ENCODE data around the gene SLC7A10.

The SLC7A10 gene

GRCh38 chr19:33204136-33204973, 21.3 kb downstream of the SLC7A10 start:
- Histone ChIP-seq H3K9me3 (ENCODE audit: control insufficient read depth in 1 of 2, low read length in 2 of 2) (no peaks in the 10 kb centered on the region), H3K27ac (ENCODE audit: low read length) (no peak overlapping the region), H3K4me3 (ENCODE audit: low read depth in 1 of 2, low read length in 2 of 2) (no peak overlapping the region), H3K4me1 (ENCODE audit: control insufficient read depth in 1 of 2, insufficient read depth in 2 of 2, low read length in 2 of 2) (no peaks in the 10 kb centered on the region), H3K27me3 (ENCODE audit: low read depth, low read length) (no peaks in the 10 kb centered on the region), H3K36me3 (ENCODE audit: control insufficient read depth in 1 of 2, insufficient read depth in 2 of 2, low read length in 2 of 2) (peaks cover 0 to 51% of the 10 kb centered on the region in 2 donors)

- H3K4me1 ChIP-seq (ENCODE audit: control insufficient read depth in 1 of 2, insufficient read depth in 2 of 2, low read length in 2 of 2), result no peaks in the 10 kb centered on the region
- no peak overlapping the region for H3K4me3 ChIP-seq (ENCODE audit: low read depth in 1 of 2, low read length in 2 of 2)
- no peak overlapping the region for H3K27ac ChIP-seq (ENCODE audit: low read length)
- no peaks in the 10 kb centered on the region for H3K27me3 ChIP-seq (ENCODE audit: low read depth, low read length)
- no peaks in the 10 kb centered on the region for H3K9me3 ChIP-seq (ENCODE audit: control insufficient read depth in 1 of 2, low read length in 2 of 2)
- H3K36me3 ChIP-seq (ENCODE audit: control insufficient read depth in 1 of 2, insufficient read depth in 2 of 2, low read length in 2 of 2), result peaks cover 0 to 55% of the 10 kb centered on the region in 2 donors
These were observed 22.1 kb downstream of the SLC7A10 start for GRCh38 chr19:33203529-33203928.

GRCh38 chr19:33202546-33203507, 22.8 kb downstream of the SLC7A10 start:
- H3K4me3 ChIP-seq (ENCODE audit: low read depth in 1 of 2, low read length in 2 of 2), result no peak overlapping the region
- H3K4me1 ChIP-seq (ENCODE audit: control insufficient read depth in 1 of 2, insufficient read depth in 2 of 2, low read length in 2 of 2), result no peaks in the 10 kb centered on the region
- H3K9me3 ChIP-seq (ENCODE audit: control insufficient read depth in 1 of 2, low read length in 2 of 2), result no peaks in the 10 kb centered on the region
- peaks cover 0 to 55% of the 10 kb centered on the region in 2 donors for H3K36me3 ChIP-seq (ENCODE audit: control insufficient read depth in 1 of 2, insufficient read depth in 2 of 2, low read length in 2 of 2)
- H3K27ac ChIP-seq (ENCODE audit: low read length), result no peak overlapping the region
- H3K27me3 ChIP-seq (ENCODE audit: low read depth, low read length), result no peaks in the 10 kb centered on the region

GRCh38 chr19:33201886-33202545, 23.6 kb downstream of the SLC7A10 start:
- peaks cover 0 to 49% of the 10 kb centered on the region in 2 donors for H3K36me3 ChIP-seq (ENCODE audit: control insufficient read depth in 1 of 2, insufficient read depth in 2 of 2, low read length in 2 of 2)
- H3K27ac ChIP-seq (ENCODE audit: low read length), result no peak overlapping the region
- no peak overlapping the region for H3K4me3 ChIP-seq (ENCODE audit: low read depth in 1 of 2, low read length in 2 of 2)
- H3K27me3 ChIP-seq (ENCODE audit: low read depth, low read length), result no peaks in the 10 kb centered on the region
- H3K4me1 ChIP-seq (ENCODE audit: control insufficient read depth in 1 of 2, insufficient read depth in 2 of 2, low read length in 2 of 2), result no peaks in the 10 kb centered on the region
- no peaks in the 10 kb centered on the region for H3K9me3 ChIP-seq (ENCODE audit: control insufficient read depth in 1 of 2, low read length in 2 of 2)

- Histone ChIP-seq H3K27ac (ENCODE audit: low read length) (no peak overlapping the region), H3K36me3 (ENCODE audit: control insufficient read depth in 1 of 2, insufficient read depth in 2 of 2, low read length in 2 of 2) (peaks cover 0 to 43% of the 10 kb centered on the region in 2 donors), H3K27me3 (ENCODE audit: low read depth, low read length) (no peaks in the 10 kb centered on the region), H3K4me3 (ENCODE audit: low read depth in 1 of 2, low read length in 2 of 2) (no peak overlapping the region), H3K4me1 (ENCODE audit: control insufficient read depth in 1 of 2, insufficient read depth in 2 of 2, low read length in 2 of 2) (no peaks in the 10 kb centered on the region), H3K9me3 (ENCODE audit: control insufficient read depth in 1 of 2, low read length in 2 of 2) (no peaks in the 10 kb centered on the region)
These were observed 24.2 kb downstream of the SLC7A10 start for GRCh38 chr19:33201473-33201872.

- no peak overlapping the region for H3K4me3 ChIP-seq (ENCODE audit: low read depth in 1 of 2, low read length in 2 of 2)
- H3K4me1 ChIP-seq (ENCODE audit: control insufficient read depth in 1 of 2, insufficient read depth in 2 of 2, low read length in 2 of 2), result peaks cover 0 to 15% of the 10 kb centered on the region in 2 donors
- no peaks in the 10 kb centered on the region for H3K27me3 ChIP-seq (ENCODE audit: low read depth, low read length)
- H3K36me3 ChIP-seq (ENCODE audit: control insufficient read depth in 1 of 2, insufficient read depth in 2 of 2, low read length in 2 of 2), result peaks cover 0 to 26% of the 10 kb centered on the region in 2 donors
- no peaks in the 10 kb centered on the region for H3K9me3 ChIP-seq (ENCODE audit: control insufficient read depth in 1 of 2, low read length in 2 of 2)
- no peak overlapping the region for H3K27ac ChIP-seq (ENCODE audit: low read length)
These were observed 26.0 kb downstream of the SLC7A10 start for GRCh38 chr19:33199441-33200265.

- H3K4me1 ChIP-seq (ENCODE audit: control insufficient read depth in 1 of 2, insufficient read depth in 2 of 2, low read length in 2 of 2), result peaks cover 0 to 15% of the 10 kb centered on the region in 2 donors
- no peak overlapping the region for H3K27ac ChIP-seq (ENCODE audit: low read length)
- H3K36me3 ChIP-seq (ENCODE audit: control insufficient read depth in 1 of 2, insufficient read depth in 2 of 2, low read length in 2 of 2), result peaks cover 0 to 14% of the 10 kb centered on the region in 2 donors
- no peaks in the 10 kb centered on the region for H3K9me3 ChIP-seq (ENCODE audit: control insufficient read depth in 1 of 2, low read length in 2 of 2)
- peaks cover 4% of the 10 kb centered on the region for H3K27me3 ChIP-seq (ENCODE audit: low read depth, low read length)
- no peak overlapping the region for H3K4me3 ChIP-seq (ENCODE audit: low read depth in 1 of 2, low read length in 2 of 2)
These were observed 27.5 kb downstream of the SLC7A10 start for GRCh38 chr19:33198169-33198568.

- peaks cover 4% of the 10 kb centered on the region for H3K27me3 ChIP-seq (ENCODE audit: low read depth, low read length)
- H3K4me3 ChIP-seq (ENCODE audit: low read depth in 1 of 2, low read length in 2 of 2), result no peak overlapping the region
- no peak overlapping the region for H3K27ac ChIP-seq (ENCODE audit: low read length)
- H3K9me3 ChIP-seq (ENCODE audit: control insufficient read depth in 1 of 2, low read length in 2 of 2), result no peaks in the 10 kb centered on the region
- H3K4me1 ChIP-seq (ENCODE audit: control insufficient read depth in 1 of 2, insufficient read depth in 2 of 2, low read length in 2 of 2), result peaks cover 0 to 15% of the 10 kb centered on the region in 2 donors
- H3K36me3 ChIP-seq (ENCODE audit: control insufficient read depth in 1 of 2, insufficient read depth in 2 of 2, low read length in 2 of 2), result peaks cover 0 to 8% of the 10 kb centered on the region in 2 donors
These were observed 28.1 kb downstream of the SLC7A10 start for GRCh38 chr19:33197591-33198000.

- peaks cover 0 to 15% of the 10 kb centered on the region in 2 donors for H3K4me1 ChIP-seq (ENCODE audit: control insufficient read depth in 1 of 2, insufficient read depth in 2 of 2, low read length in 2 of 2)
- no peak overlapping the region for H3K27ac ChIP-seq (ENCODE audit: low read length)
- H3K27me3 ChIP-seq (ENCODE audit: low read depth, low read length), result peaks cover 4% of the 10 kb centered on the region
These were observed 29.0 kb downstream of the SLC7A10 start for GRCh38 chr19:33196446-33197193.

More at GRCh38 chr19:33196446-33197193, 29.0 kb downstream of the SLC7A10 start:
- no peak overlapping the region for H3K4me3 ChIP-seq (ENCODE audit: low read depth in 1 of 2, low read length in 2 of 2)
- no peaks in the 10 kb centered on the region for H3K9me3 ChIP-seq (ENCODE audit: control insufficient read depth in 1 of 2, low read length in 2 of 2)
- peaks cover 0 to 7% of the 10 kb centered on the region in 2 donors for H3K36me3 ChIP-seq (ENCODE audit: control insufficient read depth in 1 of 2, insufficient read depth in 2 of 2, low read length in 2 of 2)

Measured in muscle layer of duodenum (tissue), 2 donors.